GM21786 (cell line): ENCODE measurements around the gene RUNDC3A.

Experiments
- ATAC-seq: cut with Tn5 transposase; IDR thresholded peaks from one replicate; pipeline ENCODE4 v1.9.1; 2021; ENCODE audit not compliant: unreplicated experiment

The RUNDC3A gene

DNA sequence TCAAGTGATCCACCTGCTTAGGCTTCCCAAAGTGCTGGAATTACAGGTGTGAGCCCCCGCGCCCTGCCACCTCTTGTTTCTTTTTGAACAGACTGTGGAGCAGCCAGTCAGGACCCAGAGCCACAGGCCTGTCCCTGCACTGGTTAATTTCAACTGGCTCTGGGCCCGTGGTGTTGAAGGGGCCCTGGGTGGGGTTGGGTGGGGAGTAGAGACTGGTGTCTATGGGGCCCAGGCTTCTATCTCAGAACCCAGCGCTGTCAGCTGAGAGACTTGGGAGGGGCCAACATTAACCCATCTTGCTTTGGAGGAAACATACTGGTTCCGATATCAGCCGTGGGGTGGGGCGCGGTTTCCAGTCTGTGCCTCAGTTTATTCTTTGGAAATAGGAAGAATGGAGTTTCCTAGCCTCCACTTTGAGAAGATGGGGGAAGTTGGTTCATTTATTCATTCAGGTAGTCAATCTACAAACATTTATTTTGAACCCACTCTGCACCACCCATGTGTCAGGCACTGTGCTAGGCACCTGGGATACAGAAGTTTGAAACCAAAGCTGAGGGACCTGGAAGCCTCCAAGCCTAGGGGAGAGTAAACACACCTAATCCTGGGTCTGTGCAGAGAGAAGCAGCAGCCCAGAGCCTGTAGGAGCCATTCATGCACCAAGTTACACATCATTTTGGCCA is 24.9 kb upstream of the RUNDC3A start:
- no peak for ATAC-seq

DNA sequence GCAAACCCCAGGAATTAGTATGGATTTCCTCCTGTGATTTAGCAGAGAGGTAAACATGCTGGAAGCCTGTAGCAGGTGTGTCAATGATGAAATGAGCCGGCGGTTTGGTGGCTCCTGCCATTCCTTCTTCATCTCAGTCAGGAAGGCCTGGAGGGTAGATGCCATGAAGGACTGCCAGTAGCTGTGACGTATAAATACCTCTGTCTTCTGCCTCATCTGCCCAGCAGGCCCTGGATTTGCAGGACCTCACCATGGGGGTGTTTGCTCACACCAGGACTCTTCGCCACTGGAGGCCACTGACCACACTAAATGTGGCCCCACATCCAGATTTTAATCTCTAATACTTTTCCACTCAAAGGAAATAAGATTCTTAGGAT is 24.4 kb upstream of the RUNDC3A start:
- ATAC-seq = no peak

DNA sequence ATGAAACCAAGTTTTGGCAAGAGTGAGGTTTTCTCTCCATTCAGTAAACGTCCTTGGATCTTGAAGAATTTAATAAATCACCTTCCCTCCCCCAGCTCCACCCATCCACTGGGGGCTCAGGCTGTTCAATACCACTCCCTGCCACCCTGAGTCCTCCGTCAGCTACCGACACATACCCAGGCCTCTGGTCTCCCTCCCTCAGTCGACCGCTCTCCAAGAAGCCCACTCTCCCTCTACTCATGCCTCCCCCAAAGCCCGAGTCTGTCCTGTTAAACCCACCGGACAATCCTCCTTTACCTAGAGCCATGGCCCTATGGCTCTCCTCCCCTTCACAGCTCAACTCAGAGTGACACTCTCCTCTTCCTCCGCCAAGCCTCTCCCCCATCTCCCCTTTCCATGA is 20.8 kb upstream of the RUNDC3A start:
- ATAC-seq = no peak

DNA sequence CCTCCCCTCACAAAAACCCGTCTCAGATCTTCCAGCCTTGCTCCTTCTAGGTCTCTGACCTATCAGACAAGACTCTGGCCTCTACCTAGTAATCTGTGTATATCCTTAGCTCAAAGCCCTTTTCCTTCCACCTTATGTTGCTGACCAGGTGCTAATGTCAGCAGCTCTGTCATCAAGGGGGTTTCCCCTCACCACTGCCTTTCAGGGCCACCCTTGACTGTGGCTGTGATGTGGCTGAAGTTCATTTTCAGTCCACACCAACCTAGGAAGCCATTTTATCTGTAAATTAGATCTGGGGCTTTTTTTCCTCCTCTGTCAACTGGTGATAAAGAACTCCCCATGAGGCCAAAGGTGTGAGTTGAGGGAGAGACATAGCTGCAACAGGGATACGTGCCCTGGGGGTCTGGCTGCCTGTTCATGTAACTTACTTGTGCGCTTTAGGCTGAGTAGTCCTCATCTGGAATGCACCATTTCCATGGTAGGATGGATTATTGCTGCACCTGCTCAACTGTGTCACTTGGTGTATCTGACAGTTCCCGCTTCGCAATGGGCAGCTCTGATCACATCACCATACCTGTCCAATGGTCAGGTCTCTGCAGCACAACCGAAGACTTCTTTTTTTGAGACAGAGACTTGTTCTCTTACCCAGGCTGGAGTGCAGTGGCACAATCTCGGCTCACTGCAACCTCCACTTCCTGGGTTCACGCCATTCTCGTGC is 14.7 kb upstream of the RUNDC3A start:
- ATAC-seq = no peak

DNA sequence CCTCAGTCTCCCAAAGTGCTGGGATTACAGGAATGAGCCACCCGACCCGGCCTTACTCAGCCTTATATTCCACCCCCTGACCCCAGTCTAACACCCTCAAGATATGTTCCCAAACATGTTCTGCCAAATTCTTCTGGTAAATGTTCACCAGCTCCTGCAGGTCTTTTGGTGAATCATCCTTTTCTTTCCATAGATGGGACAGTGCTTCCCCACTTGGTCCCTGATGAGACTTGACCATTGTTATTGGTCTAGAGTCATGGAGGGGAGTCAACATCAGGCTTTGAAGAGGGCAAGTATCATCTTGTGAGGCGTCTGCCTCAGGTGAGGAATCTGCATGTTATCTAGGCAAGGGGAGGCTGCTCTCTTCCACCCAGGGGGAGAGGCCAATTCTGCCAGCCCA is 10.4 kb upstream of the RUNDC3A start:
- ATAC-seq = no peak

DNA sequence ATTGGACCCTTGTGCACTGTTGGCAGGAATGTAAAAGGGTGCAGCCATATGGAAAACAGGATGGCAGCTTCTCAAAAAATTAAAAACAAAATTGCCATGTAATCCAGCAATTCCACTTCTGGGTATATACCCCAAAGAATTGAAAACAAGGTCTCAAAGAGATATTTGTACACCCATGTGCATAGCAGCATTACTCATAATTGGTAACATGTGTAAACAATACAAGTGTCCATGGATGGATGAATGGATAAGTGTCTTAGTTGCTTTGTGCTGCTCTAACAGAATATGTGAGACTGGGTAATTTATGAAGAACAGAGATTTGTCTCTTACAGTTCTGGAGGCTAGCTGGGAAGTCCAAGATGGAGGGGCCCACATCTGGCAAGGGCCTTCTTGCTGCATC is 3.8 kb upstream of the RUNDC3A start:
- ATAC-seq = no peak

DNA sequence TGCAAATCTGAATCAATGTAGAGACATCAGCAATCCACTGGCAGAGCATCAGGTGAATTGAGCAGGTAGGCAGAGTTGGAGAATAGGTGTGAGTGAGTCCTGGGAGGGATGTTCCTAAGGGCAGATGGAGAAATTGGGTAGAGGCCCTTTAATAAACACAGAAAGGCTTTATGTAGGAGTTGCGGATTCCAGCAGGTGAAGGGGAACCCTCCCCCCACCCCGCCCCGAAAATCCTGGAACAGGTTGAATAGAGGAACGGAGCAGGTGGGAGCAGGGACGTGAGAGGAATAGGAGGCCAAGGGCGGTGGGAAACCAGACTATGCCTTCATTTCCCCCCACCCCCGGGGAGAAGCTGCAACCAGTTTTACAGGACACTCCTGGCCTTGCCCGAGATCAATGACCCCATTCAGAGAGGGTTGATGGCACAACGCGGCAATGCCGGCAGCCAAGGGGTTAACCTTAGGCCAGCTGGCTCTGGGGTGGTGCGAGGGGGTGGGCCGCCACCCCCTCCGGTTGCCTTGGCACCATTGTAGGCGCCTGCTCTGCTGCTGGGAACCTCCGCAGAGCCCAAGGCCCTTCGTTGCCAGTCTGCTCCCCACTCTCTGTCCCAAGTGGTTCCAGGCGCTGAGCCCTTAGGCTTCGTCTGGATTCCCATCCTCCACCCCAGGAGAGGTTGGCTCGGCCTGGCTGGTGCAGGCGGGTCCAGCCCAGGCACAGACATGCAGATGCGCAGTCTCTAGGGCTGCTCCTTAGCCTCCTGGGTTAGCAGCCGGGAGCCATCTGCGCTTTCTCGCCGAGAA is 814 bp upstream of the RUNDC3A start:
- ATAC-seq = no peak

DNA sequence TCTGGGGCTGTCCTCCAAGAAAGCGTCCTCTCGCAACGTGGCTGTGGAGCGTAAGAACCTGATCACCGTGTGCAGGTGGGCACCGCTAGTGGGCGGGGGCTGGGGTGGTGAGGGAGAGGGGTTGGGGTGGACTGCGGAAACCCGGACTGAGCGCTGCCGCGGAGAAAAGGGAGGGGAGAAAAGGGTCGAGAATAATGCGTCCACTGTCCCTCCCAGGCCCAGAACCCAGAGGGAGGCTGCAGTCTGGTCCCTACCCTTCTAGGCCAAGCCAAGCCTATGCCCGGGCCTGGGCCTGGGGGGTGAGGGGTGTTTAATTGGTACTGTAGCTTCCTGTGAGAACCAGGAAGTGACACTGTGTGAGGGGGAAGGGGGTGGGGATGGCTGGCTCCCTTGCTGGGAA is 464 bp downstream of the RUNDC3A start:
- ATAC-seq = no peak

DNA sequence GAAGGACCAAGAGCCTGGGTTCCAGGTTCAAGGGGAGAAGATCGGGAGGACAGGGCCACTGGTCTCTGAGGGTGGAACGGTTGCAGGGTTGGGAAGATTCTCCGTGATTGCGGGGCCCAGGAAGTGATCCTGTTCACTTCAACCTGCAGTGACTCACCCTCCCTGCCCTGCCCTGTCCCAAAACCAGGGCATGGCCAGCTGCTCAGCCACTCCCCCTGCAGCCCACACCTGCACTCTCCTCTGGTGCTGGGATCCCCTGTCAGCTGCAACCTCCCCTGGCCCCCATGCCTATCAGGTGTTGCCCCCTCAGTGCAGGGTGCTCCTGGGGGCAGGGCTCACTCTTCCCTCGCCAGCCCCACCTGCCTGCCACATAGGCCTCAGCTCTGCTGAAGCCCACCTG is 1.1 kb downstream of the RUNDC3A start:
- ATAC-seq = no peak

DNA sequence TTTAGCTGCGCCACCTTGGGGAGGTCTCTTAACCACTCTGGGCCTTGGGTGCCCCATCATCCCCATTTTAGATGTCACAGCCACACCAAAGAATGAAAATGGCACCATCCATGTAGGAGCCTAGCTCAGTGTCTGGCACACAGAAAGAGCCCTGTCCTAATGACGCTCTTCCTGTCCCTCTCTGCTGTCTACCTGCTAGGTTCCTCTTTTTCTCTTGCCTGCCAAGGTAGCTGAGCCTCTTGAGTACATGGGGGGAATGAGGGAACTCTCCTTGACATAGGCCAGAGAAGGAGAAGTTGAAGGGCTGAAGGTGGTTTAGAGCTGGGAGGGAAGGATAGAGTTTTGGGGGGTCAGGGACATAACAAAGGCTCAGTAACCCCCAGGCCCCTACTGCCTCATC is 1.8 kb downstream of the RUNDC3A start:
- no peak for ATAC-seq

DNA sequence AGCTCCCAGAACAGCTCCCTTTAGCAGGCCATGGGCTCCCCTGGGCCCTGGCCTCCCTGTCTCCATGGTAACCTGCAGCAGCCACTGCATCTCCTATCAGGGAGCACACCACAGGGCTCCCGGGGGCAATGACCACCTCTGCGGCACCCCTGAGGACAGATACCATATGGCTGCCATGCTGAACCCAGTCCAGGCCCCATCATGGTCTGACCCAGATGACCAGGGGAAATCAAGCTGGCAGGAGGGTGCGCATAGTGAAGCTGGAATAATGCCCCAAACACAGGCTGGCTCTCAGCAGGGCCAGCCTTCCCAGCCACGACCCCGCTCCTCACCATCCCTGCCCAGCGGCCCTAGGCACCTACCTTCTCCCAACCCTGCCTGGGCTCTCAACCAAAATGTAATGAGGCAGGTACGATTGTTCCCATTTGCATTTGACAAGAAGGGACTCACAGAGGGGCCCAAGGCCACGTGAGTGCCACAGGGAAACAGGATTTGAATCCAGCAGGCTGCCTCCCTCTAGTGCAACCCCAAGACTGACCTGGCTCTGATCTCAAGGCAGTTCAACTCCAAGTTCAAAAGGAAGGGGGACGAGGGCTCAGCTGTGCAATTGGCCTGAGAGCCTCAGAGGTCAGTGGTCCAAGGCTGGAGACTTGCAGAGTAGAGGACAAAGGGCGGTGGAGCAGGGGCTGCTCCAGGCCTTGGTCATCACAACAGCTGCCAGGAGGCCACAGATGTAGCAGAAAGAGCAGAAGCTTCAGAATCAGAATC is 2.4 kb downstream of the RUNDC3A start:
- ATAC-seq = no peak

DNA sequence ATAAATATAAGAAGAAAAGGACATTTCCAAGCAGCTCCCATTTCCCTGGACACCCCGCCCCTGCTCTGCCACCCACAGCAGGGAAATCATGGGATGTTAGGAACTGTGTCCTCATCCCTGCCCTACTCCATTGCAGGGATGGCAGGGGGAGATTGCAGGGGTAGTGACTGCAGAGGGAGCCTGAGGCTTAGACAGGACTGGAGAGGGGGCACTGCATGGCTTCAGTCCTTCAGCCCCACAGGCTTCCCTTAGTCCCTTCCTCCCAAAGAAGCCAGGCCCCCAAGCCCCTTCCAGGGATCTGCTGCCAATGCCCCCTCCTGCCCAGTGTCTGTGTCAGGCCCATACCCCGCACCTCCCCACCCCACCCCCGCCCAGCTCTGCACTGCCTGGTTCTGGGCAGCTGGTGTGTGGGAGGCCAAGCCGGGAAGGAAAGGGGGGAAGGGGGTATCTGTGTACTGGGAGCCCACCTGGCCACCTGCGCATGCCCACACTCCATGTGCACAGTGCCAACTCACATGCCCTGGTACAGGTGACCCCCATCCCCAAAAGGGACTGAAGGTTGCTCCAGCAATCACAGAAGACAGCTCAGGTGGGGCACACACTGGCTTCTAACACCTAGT is 3.3 kb downstream of the RUNDC3A start:
- ATAC-seq = no peak

DNA sequence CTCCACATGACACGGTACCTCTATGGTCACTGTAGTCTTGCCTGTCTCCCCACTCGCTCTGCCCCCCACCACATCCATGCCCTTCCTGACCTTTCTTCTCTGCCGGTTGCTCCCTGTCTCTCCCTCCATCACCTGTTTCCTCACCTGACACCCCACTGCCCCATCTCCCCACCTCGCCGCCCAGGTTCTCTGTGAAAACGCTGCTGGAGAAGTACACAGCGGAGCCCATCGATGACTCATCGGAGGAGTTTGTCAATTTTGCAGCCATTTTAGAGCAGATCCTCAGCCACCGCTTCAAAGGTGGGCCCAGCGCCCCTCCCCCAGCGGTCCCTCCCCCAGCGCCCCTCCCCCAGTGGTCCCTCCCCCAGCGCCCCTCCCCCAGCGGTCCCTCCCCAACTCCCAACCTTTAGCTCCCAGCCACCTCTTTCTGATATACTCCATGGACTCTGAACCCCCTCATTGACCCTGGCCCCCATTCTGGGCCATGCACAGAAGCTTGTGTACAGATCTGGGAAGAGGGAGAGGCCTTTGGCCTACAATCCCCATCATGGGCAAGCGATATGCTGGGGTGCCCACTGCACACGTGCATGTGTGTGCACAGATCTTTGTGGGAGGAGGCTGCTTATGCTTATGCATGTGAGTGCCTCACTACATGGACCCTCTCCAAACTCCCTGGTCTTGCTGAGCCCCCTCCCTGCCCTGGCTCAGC is 4.1 kb downstream of the RUNDC3A start:
- ATAC-seq = no peak

DNA sequence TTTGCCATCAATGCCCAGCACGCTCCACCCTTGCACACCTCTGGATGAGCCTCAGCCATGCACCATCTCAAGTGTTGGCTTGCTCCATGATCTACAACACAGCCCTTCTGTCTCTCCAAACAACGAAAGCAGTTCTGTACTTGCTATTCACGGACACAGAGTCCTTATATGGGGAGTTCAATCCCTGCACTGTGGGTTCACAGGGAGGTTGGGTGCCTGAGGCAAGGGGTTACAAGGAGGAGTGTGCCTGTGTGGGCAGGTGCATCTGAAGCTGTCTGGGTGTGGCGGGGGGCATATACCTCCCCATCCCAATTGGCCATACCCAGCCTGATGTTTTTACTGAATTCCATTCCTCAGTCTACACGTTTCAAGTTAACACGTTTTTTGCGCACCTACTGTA is 5.6 kb downstream of the RUNDC3A start:
- no peak for ATAC-seq

DNA sequence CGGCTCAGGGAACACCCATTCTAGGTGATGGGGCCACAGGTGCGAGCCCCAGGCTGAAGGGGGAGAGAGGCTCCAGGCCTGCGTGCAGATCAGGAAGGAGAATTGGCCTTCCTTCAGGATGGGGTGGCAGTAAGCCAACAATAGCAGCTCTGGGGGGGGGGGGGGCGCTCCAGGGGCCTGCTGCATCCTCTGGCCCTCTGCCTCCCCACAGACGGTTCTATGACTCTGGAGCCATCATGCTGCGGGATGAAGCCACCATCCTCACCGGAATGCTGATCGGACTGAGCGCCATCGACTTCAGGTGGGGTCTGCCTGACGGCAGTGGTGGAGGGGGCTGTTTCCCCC is 6.1 kb downstream of the RUNDC3A start:
- no peak for ATAC-seq

DNA sequence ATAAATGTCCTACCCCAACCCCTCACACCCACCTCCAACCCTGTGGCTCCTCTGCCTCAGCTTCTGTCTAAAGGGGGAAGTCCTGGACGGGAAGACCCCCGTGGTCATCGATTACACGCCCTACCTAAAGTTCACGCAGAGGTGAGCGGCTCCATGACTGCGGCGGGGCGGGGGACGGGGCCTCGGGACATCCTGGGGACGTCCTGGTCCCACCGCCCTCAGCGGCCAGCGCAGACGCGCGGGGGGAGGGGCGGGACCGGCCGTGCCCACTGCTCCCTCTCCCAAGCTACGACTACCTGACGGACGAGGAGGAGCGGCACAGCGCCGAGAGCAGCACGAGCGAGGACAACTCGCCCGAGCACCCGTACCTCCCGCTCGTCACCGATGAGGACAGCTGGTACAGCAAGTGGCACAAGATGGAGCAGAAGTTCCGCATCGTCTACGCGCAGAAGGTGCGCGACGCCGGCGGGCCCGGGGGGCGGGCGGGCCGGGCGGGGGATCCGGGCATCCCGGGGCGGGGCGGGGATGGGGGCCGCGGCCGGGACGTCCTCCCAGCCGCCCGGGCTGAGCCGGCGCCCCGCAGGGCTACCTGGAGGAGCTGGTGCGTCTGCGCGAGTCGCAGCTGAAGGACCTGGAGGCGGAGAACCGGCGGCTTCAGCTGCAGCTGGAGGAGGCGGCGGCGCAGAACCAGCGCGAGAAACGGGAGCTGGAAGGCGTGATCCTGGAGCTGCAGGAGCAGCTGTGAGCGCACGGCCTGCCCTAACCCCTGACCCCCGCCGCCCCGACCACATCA is 6.7 kb downstream of the RUNDC3A start:
- no peak for ATAC-seq

DNA sequence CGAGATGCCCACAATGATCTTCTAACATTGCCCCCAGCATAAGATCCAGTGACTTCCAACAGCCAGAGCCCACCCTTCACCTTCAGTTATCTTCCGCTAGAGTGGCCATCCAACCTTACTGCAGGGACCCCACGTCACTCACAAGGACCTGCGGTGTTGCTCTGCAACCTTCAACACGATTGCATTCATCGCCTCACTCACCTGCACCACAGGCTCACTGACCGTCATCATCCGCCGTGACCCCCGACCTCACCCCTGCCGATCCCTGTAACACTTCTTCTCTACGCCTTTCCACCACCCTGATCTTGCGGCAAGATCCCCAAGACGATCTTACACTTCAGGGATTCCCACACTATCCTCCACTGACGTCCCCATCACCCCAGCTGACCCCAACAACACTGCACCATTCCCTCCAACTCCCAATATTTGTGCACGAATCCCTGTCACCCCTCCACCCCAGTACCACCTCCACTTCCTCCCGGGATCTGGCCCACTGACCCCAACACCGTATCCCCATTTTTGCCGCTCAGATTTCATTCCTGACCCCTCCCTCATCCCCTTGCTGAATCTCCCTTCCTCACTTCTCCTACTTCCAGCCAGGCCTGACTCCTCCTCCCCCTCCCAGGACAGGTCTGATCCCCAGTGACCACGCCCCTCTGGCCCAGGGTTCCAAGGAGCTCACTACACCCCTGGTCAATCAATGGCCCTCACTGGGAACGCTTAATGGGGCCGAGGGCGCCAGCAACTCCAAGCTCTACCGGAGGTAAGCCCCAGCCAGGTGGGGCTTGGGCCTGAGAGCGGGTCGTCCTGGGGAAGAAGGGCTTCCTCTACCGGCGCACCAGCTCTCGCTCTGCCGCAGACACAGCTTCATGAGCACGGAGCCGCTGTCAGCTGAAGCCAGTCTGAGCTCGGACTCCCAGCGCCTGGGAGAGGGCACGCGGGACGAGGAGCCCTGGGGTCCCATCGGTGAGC is 7.6 kb downstream of the RUNDC3A start:
- ATAC-seq = no peak

DNA sequence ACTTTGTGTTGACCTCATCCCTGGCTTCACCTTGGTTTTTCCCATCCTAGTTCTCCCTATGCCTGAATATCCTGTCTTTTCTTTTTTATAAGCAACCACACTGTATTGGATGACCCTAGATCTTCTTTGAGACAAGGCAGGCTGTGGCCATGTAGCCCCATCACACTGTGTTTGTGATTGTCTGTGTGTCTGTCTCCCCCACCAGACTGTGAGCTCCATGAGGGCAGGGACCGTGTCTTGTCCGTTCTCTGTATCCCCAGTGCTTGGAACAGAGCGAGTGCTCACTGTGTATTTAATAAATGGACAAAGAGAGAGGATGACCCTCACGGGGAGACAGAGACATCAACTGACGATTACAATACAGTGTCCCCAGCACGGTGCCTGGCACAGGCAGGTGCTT is 9.1 kb downstream of the RUNDC3A start:
- ATAC-seq = no peak
